ENCODE results near the gene PIBF1. TPM values are rescaled to one million over a fixed set of nuclear protein-coding genes. Genes with fewer than 3 reads are reported as not detected.

Gene PIBF1
- total RNA-seq, 1 experiment from 2014 or later, result 12.9 TPM

GRCh38 chr13:73025217-73026012 is 243.5 kb downstream of the PIBF1 start (continued):
- TF ChIP-seq ZNF532 (CRISPR knock-in tag; IDR thresholded peaks at IDR 0.05; ENCODE audit: borderline replicate concordance) (no peak), ZNF416 (CRISPR knock-in tag; IDR thresholded peaks at IDR 0.05) (no peak), TP53 (CRISPR knock-in tag; IDR thresholded peaks at IDR 0.05) (no peak), JUN (CRISPR knock-in tag; IDR thresholded peaks at IDR 0.05) (no peak), IRF1 (CRISPR knock-in tag; IDR thresholded peaks at IDR 0.05) (no peak)

GRCh38 chr13:73034901-73035300 is 253.0 kb downstream of the PIBF1 start:
- Mint-ChIP-seq H3K27me3 (ENCODE audit: low read depth) (peaks cover 58% of the 10 kb centered on the region), H3K36me3 (no peaks in the 10 kb centered on the region), H3K27ac (no peak overlapping the region), H3K4me1 (peaks cover 24% of the 10 kb centered on the region), H3K9me3 (no peaks in the 10 kb centered on the region), H3K4me3 (no peak overlapping the region)
- CTCF ChIA-PET, result no interaction called here
- POLR2A ChIA-PET, result no interaction called here
- ATAC-seq, result no peak
- no peak for DNase-seq (ENCODE audit: low spot score)
- TF ChIP-seq ZNF232 (CRISPR knock-in tag; IDR thresholded peaks at IDR 0.05) (no peak), ZNF138 (CRISPR knock-in tag; conservative IDR thresholded peaks at IDR 0.05) (no peak), HMGXB4 (CRISPR knock-in tag; IDR thresholded peaks at IDR 0.05) (no peak), ZSCAN18 (CRISPR knock-in tag; IDR thresholded peaks at IDR 0.05) (no peak), HMGA2 (CRISPR knock-in tag; IDR thresholded peaks at IDR 0.05) (no peak), ZNF512 (CRISPR knock-in tag; IDR thresholded peaks at IDR 0.05; ENCODE audit: borderline replicate concordance) (no peak), ELF4 (CRISPR knock-in tag; IDR thresholded peaks at IDR 0.05; ENCODE audit: low read depth) (no peak), NFATC4 (CRISPR knock-in tag; IDR thresholded peaks at IDR 0.05) (no peak), SOX15 (CRISPR knock-in tag; IDR thresholded peaks at IDR 0.05) (no peak), CBFB (CRISPR knock-in tag; IDR thresholded peaks at IDR 0.05; ENCODE audit: low read depth) (no peak), E2F5 (CRISPR knock-in tag; IDR thresholded peaks at IDR 0.05) (no peak)

All from WTC11 (cell line).